ENCODE results near the gene KLK1. TPM values are rescaled to one million over a fixed set of nuclear protein-coding genes. Genes with fewer than 3 reads are reported as not detected.

KLK1 gene
- total RNA-seq, 2 experiments from 2014 or later: 0.45 to 0.47 TPM

- Mint-ChIP-seq H3K4me3 (peak overlapping the region; percentile 99), H3K4me1 (ENCODE audit: low read depth) (peaks cover 37% of the 10 kb centered on the region), H3K27me3 (ENCODE audit: low read depth) (no peaks in the 10 kb centered on the region), H3K9me3 (ENCODE audit: insufficient read depth) (no peaks in the 10 kb centered on the region), H3K27ac (peak overlapping the region; percentile 100), H3K36me3 (ENCODE audit: low read depth) (peaks cover 34% of the 10 kb centered on the region)
- ATAC-seq (peak; percentile 29), DNase-seq (no peak)
- ChIA-PET CTCF (interaction anchor here (1.2 to 1.7 kb wide), 2 partner anchors 247 to 266 kb away, joined by 3 to 5 read pairs; no protein-coding TSS in a partner anchor), POLR2A (interaction anchor here (0.6 to 2.7 kb wide), 7 partner anchors 10 to 1997 kb away, joined by 3 to 29 read pairs (median 5); no protein-coding TSS in a partner anchor)
Observed at GRCh38 chr19:50803633-50804419, 19.8 kb downstream of the KLK1 start.

DNA sequence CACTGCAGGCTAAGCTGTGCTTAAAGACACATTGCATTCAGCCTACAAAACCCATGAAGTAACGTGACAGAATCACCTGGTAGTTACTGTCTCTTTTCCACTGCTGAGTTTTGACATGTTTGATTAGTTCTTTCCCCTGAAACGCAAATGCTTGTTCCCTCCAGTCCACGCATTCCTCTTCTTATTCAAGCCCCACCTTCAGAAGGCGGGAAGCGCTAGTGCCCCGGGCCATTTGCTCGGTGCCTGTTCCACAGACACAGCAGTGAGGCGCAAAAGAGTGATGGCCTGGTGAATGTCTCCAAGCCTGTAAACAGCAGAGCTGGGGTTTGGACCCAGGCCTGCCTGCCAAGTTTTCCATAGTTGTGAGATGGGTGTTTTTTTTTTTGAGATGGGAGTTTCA, 22.5 kb downstream of the KLK1 start:
- Mint-ChIP-seq H3K9me3 (ENCODE audit: insufficient read depth) (no peaks in the 10 kb centered on the region), H3K4me3 (no peak overlapping the region), H3K27me3 (ENCODE audit: low read depth) (no peaks in the 10 kb centered on the region), H3K36me3 (ENCODE audit: low read depth) (peaks cover 40% of the 10 kb centered on the region), H3K4me1 (ENCODE audit: low read depth) (peaks cover 36% of the 10 kb centered on the region), H3K27ac (peak overlapping the region; percentile 13)
- ChIA-PET POLR2A (no interaction called here), CTCF (interaction anchor here (1.1 kb wide), 1 partner anchor 121 kb away, joined by 3 read pairs; no protein-coding TSS in a partner anchor)
- no peak for ATAC-seq
- no peak for DNase-seq

DNA sequence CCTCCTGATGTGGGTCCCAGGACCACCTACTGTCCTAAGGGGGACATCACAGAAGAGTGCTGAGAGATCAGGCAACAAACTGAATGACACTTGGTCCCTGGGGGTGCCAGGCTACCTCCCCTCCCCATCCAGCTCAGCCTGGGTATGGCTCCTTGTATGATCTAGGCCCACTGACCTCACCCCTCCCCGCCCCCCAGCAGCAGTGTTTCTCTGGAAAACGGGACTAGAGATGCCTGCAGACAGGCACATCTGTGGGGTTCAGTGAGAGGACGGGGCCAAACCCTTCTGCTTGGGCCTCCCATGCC, 24.1 kb downstream of the KLK1 start:
- Mint-ChIP-seq H3K4me3 (no peak overlapping the region), H3K36me3 (ENCODE audit: low read depth) (peaks cover 46% of the 10 kb centered on the region), H3K27ac (no peak overlapping the region), H3K9me3 (ENCODE audit: insufficient read depth) (no peaks in the 10 kb centered on the region), H3K27me3 (ENCODE audit: low read depth) (no peaks in the 10 kb centered on the region), H3K4me1 (ENCODE audit: low read depth) (peaks cover 28% of the 10 kb centered on the region)
- ATAC-seq (no peak), DNase-seq (no peak)
- POLR2A ChIA-PET: no interaction called here
- CTCF ChIA-PET: no interaction called here

DNA sequence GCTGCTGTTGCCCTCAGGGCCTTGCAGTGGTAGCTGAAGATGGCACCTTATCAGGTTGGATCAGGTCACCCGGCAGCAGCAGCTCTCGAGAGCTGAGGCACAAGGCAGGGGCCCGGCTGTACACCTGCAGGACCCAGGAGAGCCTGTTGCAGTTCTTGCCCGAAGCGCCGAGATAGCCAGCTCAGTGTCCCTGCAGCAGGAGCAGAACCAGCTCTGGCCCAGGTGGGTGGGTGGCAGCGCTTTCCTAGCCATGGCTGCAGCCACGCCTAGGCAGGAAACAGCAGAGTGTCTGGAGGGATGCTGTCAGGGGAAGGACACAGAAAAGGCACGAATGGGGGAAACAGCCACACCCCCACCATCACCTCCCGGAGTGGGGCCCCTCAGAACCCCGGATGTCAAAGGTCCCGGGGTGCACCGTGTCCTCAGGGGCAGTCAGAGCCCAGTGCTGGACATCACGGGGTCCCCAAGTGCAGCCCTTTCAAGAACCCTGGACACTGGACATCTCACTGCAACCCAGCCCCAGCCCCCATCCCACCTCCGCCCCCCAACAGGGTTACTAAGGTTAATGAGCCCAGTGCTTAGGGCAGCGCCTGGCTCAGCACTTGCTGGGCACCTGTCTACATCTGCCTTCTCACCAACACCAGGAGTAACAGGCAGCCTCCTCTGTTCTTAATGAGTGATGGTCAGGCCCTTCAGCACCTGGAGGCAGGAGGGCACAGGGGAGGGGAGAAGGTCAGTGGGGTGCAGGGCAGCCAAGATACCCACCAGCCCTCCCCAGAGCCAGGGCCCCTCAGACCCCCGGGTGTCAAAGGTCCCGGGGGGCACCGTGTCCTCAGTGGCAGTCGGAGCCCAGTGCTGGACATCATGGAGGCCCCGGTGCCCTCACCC, 24.7 kb downstream of the KLK1 start:
- POLR2A ChIA-PET: no interaction called here
- H3K27ac Mint-ChIP-seq: no peak overlapping the region
- H3K27me3 Mint-ChIP-seq (ENCODE audit: low read depth): no peaks in the 10 kb centered on the region
- CTCF ChIA-PET: no interaction called here
- H3K36me3 Mint-ChIP-seq (ENCODE audit: low read depth): peaks cover 42% of the 10 kb centered on the region
- ATAC-seq: no peak
- H3K4me1 Mint-ChIP-seq (ENCODE audit: low read depth): peaks cover 29% of the 10 kb centered on the region
- DNase-seq: no peak
- H3K4me3 Mint-ChIP-seq: no peak overlapping the region
- no peaks in the 10 kb centered on the region for H3K9me3 Mint-ChIP-seq (ENCODE audit: insufficient read depth)

GRCh38 chr19:50797781-50798658, 25.6 kb downstream of the KLK1 start:
- Mint-ChIP-seq H3K4me1 (ENCODE audit: low read depth) (peaks cover 29% of the 10 kb centered on the region), H3K4me3 (no peak overlapping the region), H3K27me3 (ENCODE audit: low read depth) (no peaks in the 10 kb centered on the region), H3K9me3 (ENCODE audit: insufficient read depth) (no peaks in the 10 kb centered on the region), H3K27ac (no peak overlapping the region), H3K36me3 (ENCODE audit: low read depth) (peaks cover 35% of the 10 kb centered on the region)
- POLR2A ChIA-PET: interaction anchor here (0.6 kb wide), 1 partner anchor 73 kb away, joined by 4 read pairs; no protein-coding TSS in a partner anchor
- CTCF ChIA-PET: no interaction called here
- DNase-seq (no peak), ATAC-seq (no peak)

- Mint-ChIP-seq H3K36me3 (ENCODE audit: low read depth) (peaks cover 31% of the 10 kb centered on the region), H3K27me3 (ENCODE audit: low read depth) (no peaks in the 10 kb centered on the region), H3K9me3 (ENCODE audit: insufficient read depth) (no peaks in the 10 kb centered on the region), H3K4me3 (no peak overlapping the region), H3K4me1 (ENCODE audit: low read depth) (peaks cover 23% of the 10 kb centered on the region), H3K27ac (no peak overlapping the region)
- DNase-seq (no peak), ATAC-seq (no peak)
- CTCF ChIA-PET: no interaction called here
- POLR2A ChIA-PET: interaction anchor here (0.6 kb wide), 1 partner anchor 72 kb away, joined by 4 read pairs; no protein-coding TSS in a partner anchor
Observed at GRCh38 chr19:50797429-50797780, 26.2 kb downstream of the KLK1 start.

- Mint-ChIP-seq H3K27ac (no peak overlapping the region), H3K27me3 (ENCODE audit: low read depth) (no peaks in the 10 kb centered on the region), H3K36me3 (ENCODE audit: low read depth) (peaks cover 25% of the 10 kb centered on the region), H3K4me3 (no peak overlapping the region), H3K9me3 (ENCODE audit: insufficient read depth) (no peaks in the 10 kb centered on the region), H3K4me1 (ENCODE audit: low read depth) (peaks cover 17% of the 10 kb centered on the region)
- POLR2A ChIA-PET: no interaction called here
- CTCF ChIA-PET: no interaction called here
- ATAC-seq (no peak), DNase-seq (no peak)
Observed at GRCh38 chr19:50796634-50797428, 26.8 kb downstream of the KLK1 start.

DNA sequence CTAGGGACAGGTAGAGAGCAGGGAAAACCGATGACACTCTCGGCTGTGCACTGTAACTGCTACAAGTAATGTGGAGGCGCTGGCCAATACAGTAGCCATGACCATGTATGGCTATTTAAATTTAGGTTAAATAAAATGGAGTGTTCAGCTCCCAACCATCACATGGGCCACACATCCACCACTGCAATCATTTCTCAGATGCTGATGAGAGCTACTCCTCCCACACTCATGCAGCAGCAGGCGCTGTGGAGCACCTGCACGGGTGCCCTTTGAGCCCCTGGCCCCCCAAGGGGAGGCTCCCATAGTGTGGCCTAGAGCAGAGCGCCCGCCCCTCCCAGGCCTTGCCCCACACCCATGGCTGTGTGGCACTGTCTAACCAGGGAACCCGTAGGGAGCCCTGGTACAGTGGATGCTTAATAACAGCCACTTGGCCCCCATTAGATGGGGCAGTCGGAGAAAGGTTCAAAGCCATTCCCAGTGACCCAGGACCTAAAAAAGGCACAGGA, 27.4 kb downstream of the KLK1 start:
- DNase-seq (no peak), ATAC-seq (no peak)
- Mint-ChIP-seq H3K4me1 (ENCODE audit: low read depth) (peaks cover 14% of the 10 kb centered on the region), H3K27ac (no peak overlapping the region), H3K9me3 (ENCODE audit: insufficient read depth) (no peaks in the 10 kb centered on the region), H3K36me3 (ENCODE audit: low read depth) (peaks cover 22% of the 10 kb centered on the region), H3K4me3 (no peak overlapping the region), H3K27me3 (ENCODE audit: low read depth) (no peaks in the 10 kb centered on the region)
- ChIA-PET POLR2A (interaction anchor here (5.0 kb wide), 1 partner anchor 8 kb away, joined by 29 read pairs; no protein-coding TSS in a partner anchor), CTCF (interaction anchor here (0.6 to 1.0 kb wide), 2 partner anchors 12 to 126 kb away, joined by 3 to 4 read pairs; no protein-coding TSS in a partner anchor)

DNA sequence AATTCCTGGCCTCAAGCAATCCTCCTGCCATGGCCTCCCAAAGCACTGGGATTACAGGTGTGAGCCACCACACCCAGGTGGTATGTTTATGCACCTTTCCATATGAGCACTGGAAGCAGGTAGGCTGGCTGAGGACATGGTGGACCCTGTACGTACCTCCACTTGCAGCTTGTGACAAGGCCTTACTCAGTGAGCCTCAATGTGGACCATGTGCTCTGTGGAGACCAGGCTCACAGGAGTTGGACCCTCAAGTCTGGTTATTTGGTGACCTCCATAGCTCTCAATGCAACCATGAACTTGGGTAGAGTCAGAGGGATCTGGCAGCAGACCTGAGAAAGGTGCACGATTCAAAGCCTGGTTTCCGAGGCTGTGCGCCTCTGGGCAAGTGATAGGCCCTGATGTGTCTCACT, 27.9 kb downstream of the KLK1 start:
- H3K4me1 Mint-ChIP-seq (ENCODE audit: low read depth): peaks cover 9% of the 10 kb centered on the region
- ChIA-PET CTCF (interaction anchor here (0.6 to 1.0 kb wide), 2 partner anchors 12 to 126 kb away, joined by 3 to 4 read pairs; no protein-coding TSS in a partner anchor), POLR2A (interaction anchor here (0.7 to 5.0 kb wide), 2 partner anchors 9 to 373 kb away, joined by 3 to 29 read pairs; no protein-coding TSS in a partner anchor)
- no peak overlapping the region for H3K27ac Mint-ChIP-seq
- no peak overlapping the region for H3K4me3 Mint-ChIP-seq
- ATAC-seq (no peak), DNase-seq (no peak)
- H3K27me3 Mint-ChIP-seq (ENCODE audit: low read depth): no peaks in the 10 kb centered on the region
- H3K36me3 Mint-ChIP-seq (ENCODE audit: low read depth): peaks cover 17% of the 10 kb centered on the region
- no peaks in the 10 kb centered on the region for H3K9me3 Mint-ChIP-seq (ENCODE audit: insufficient read depth)

GRCh38 chr19:50794876-50795663, 28.5 kb downstream of the KLK1 start:
- POLR2A ChIA-PET: interaction anchor here (0.7 to 5.0 kb wide), 2 partner anchors 9 to 373 kb away, joined by 3 to 29 read pairs; no protein-coding TSS in a partner anchor
- H3K27me3 Mint-ChIP-seq (ENCODE audit: low read depth): no peaks in the 10 kb centered on the region
- peaks cover 14% of the 10 kb centered on the region for H3K36me3 Mint-ChIP-seq (ENCODE audit: low read depth)
- peak; percentile 20 for ATAC-seq
- peaks cover 6% of the 10 kb centered on the region for H3K4me1 Mint-ChIP-seq (ENCODE audit: low read depth)
- no peak overlapping the region for H3K4me3 Mint-ChIP-seq
- CTCF ChIA-PET: interaction anchor here (0.7 to 1.0 kb wide), 2 partner anchors 127 kb away, joined by 3 read pairs; no protein-coding TSS in a partner anchor
- DNase-seq: no peak
- no peaks in the 10 kb centered on the region for H3K9me3 Mint-ChIP-seq (ENCODE audit: insufficient read depth)
- H3K27ac Mint-ChIP-seq: no peak overlapping the region
